Measurements from ENCODE around the gene TCEANC2. TPM values are rescaled to one million over a fixed set of nuclear protein-coding genes. Genes with fewer than 3 reads are reported as not detected.

The TCEANC2 gene
- total and polyA plus RNA-seq, 2 of the 4 experiments (the other 2 are of a cell fraction): 2.4 to 3.2 TPM

DNA sequence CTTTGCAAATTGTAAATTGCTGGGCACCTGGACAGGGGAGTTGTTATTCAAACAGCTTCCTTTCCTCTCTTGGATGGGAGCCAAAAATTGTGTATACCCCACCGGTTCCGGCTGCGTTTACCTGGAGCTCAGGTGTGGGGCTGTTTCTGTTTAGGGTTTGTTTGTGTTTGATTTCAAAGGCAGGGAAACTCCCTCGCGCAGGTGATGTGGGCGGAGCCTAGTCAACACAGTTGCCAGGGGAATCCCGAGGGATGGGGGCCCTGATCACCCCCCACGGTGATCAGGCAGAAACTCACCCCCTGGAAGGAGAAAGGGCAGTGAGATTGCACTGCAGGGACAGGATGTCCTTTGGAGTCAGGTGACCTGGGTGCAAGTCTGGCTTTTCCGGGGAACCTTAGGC is 71.1 kb downstream of the TCEANC2 start:
- no TSS peak for BruUV-seq (replicated peaks)
- ATAC-seq (ENCODE audit: low read depth) (no peak), DNase-seq (no peak)
- Histone ChIP-seq H4K5ac (ENCODE audit: low read depth, low read length) (no peak overlapping the region), H2BK15ac (ENCODE audit: low read depth, low read length) (no peak overlapping the region), H3K4me3 (ENCODE audit: insufficient read depth, low read depth, low read length) (no peak overlapping the region), H3K14ac (replicated peaks; ENCODE audit: low read depth, low read length) (no peak overlapping the region), H4K8ac (ENCODE audit: low read depth in 2 of 2, low read length in 2 of 2) (no peak overlapping the region), H4K91ac (ENCODE audit: insufficient read depth, low read depth, low read length) (no peak overlapping the region), H3K4me1 (ENCODE audit: control insufficient read depth, insufficient read depth, low read length) (peaks cover 4% of the 10 kb centered on the region), H3K27me3 (ENCODE audit: control insufficient read depth, insufficient read depth, low read length) (peaks cover 2% of the 10 kb centered on the region; the same call in 1 of the 2 replicates), H3K56ac (ENCODE audit: extremely low read depth, insufficient read depth, low read length) (no peak overlapping the region), H3K9me1 (ENCODE audit: insufficient read depth, low read length) (peaks cover 16% of the 10 kb centered on the region), H3K79me1 (ENCODE audit: low read depth in 1 of 2, low read length in 2 of 2) (peaks cover 0 to 6% of the 10 kb centered on the region in 2 experiments; a peak in 1 of 4 replicates), H2AK5ac (ENCODE audit: low read depth, low read length) (no peak overlapping the region), H2AK9ac (replicated peaks; ENCODE audit: low read depth, low read length, poor library complexity) (no peak overlapping the region), H3K4me2 (ENCODE audit: low read depth, low read length) (no peak overlapping the region), H3K23ac (ENCODE audit: low read depth, low read length) (no peak overlapping the region), H3K18ac (ENCODE audit: low read depth, low read length) (no peak overlapping the region), H2BK5ac (ENCODE audit: low read depth, low read length, poor library complexity, severe bottlenecking) (no peak overlapping the region), H3K4ac (ENCODE audit: low read depth, low read length) (no peak overlapping the region), H3K36me3 (ENCODE audit: control insufficient read depth, insufficient read depth, low read length) (no peaks in the 10 kb centered on the region), H3K9me3 (ENCODE audit: control insufficient read depth, insufficient read depth, low read length) (no peaks in the 10 kb centered on the region), H4K20me1 (ENCODE audit: insufficient read depth, low read length) (no peaks in the 10 kb centered on the region; the same call in 1 of the 2 replicates), H3K9ac (ENCODE audit: low read depth, low read length) (no peak overlapping the region), H2AFZ (replicated peaks; ENCODE audit: low read length, poor library complexity) (no peak overlapping the region), H3K27ac (ENCODE audit: insufficient read depth, low read length) (no peak overlapping the region), H2BK20ac (ENCODE audit: low read depth, low read length) (no peak overlapping the region), H2BK120ac (ENCODE audit: low read depth, low read length) (no peak overlapping the region)
- WGBS, 2 experiments (ENCODE audit: extremely low coverage in 2 of 2, insufficient read length in 1 of 2): 83% methylated on average over 3 of the region's 9 CpGs; no CpG with 5 or more reads in 1 of the 2 experiments
- in situ Hi-C loops (cut with MboI; ENCODE audit: low sequenced_read_pairs) (loop anchor here (10.0 kb wide), 1 partner anchor 360 kb away; no protein-coding TSS in a partner anchor), dilution Hi-C loops (cut with HindIII; ENCODE audit: low sequenced_read_pairs, unreplicated experiment) (no loop called here), intact Hi-C loops (cut with micrococcal nuclease) (no loop called here)
- TF ChIP-seq RFX5 (IDR thresholded peaks at IDR 0.05; ENCODE audit: low read depth, low read length) (no peak), FOS (IDR thresholded peaks at IDR 0.05; ENCODE audit: low read depth, low read length) (no peak), RAD21 (IDR thresholded peaks at IDR 0.05; ENCODE audit: low read length) (no peak), SMC3 (IDR thresholded peaks at IDR 0.05; ENCODE audit: low read depth, low read length) (no peak), CEBPB (IDR thresholded peaks at IDR 0.05; ENCODE audit: low read depth, low read length) (no peak), CHD1 (IDR thresholded peaks at IDR 0.05; ENCODE audit: low read depth, low read length) (no peak), RCOR1 (IDR thresholded peaks at IDR 0.05; ENCODE audit: insufficient replicate concordance, low read length) (no peak), BHLHE40 (IDR thresholded peaks at IDR 0.05; ENCODE audit: low read depth, low read length) (no peak), POLR2A (IDR thresholded peaks at IDR 0.05; ENCODE audit: low read depth, low read length) (no peak), MXI1 (IDR thresholded peaks at IDR 0.05; ENCODE audit: borderline replicate concordance, low read depth, low read length) (no peak), MAFK (IDR thresholded peaks at IDR 0.05; ENCODE audit: low read depth, low read length) (no peak), NFE2L2 (IDR thresholded peaks at IDR 0.05; ENCODE audit: low read depth, low read length) (no peak), MAZ (IDR thresholded peaks at IDR 0.05; ENCODE audit: borderline replicate concordance, low read depth, low read length) (no peak)
- TF ChIP-seq, protein P1, sequence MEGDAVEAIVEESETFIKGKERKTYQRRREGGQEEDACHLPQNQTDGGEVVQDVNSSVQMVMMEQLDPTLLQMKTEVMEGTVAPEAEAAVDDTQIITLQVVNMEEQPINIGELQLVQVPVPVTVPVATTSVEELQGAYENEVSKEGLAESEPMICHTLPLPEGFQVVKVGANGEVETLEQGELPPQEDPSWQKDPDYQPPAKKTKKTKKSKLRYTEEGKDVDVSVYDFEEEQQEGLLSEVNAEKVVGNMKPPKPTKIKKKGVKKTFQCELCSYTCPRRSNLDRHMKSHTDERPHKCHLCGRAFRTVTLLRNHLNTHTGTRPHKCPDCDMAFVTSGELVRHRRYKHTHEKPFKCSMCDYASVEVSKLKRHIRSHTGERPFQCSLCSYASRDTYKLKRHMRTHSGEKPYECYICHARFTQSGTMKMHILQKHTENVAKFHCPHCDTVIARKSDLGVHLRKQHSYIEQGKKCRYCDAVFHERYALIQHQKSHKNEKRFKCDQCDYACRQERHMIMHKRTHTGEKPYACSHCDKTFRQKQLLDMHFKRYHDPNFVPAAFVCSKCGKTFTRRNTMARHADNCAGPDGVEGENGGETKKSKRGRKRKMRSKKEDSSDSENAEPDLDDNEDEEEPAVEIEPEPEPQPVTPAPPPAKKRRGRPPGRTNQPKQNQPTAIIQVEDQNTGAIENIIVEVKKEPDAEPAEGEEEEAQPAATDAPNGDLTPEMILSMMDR (conservative IDR thresholded peaks at IDR 0.05; ENCODE audit: low read depth, low read length): no peak
- TF ChIP-seq, protein P2, sequence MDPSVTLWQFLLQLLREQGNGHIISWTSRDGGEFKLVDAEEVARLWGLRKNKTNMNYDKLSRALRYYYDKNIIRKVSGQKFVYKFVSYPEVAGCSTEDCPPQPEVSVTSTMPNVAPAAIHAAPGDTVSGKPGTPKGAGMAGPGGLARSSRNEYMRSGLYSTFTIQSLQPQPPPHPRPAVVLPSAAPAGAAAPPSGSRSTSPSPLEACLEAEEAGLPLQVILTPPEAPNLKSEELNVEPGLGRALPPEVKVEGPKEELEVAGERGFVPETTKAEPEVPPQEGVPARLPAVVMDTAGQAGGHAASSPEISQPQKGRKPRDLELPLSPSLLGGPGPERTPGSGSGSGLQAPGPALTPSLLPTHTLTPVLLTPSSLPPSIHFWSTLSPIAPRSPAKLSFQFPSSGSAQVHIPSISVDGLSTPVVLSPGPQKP (IDR thresholded peaks at IDR 0.05; ENCODE audit: borderline replicate concordance, low read depth, low read length): no peak
- TF ChIP-seq, protein P3, sequence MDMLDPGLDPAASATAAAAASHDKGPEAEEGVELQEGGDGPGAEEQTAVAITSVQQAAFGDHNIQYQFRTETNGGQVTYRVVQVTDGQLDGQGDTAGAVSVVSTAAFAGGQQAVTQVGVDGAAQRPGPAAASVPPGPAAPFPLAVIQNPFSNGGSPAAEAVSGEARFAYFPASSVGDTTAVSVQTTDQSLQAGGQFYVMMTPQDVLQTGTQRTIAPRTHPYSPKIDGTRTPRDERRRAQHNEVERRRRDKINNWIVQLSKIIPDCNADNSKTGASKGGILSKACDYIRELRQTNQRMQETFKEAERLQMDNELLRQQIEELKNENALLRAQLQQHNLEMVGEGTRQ (IDR thresholded peaks at IDR 0.05; ENCODE audit: low read depth, low read length): no peak
- POLR2A ChIA-PET (ENCODE audit: unreplicated experiment): no interaction called here
- CTCF ChIA-PET: interaction anchor here (0.6 kb wide), 1 partner anchor 201 kb away, joined by 3 read pairs; no protein-coding TSS in a partner anchor
